ENCODE results near the gene PTX4. TPM values are rescaled to one million over a fixed set of nuclear protein-coding genes. Genes with fewer than 3 reads are reported as not detected.
A peak's percentile ranks its signal among the peaks of the same experiment; 100 is the strongest.

Gene PTX4
- polyA plus RNA-seq, 1 donor (not counting 4 experiments of a cell fraction or from before 2014, with no cell fraction given): not detected

DNA sequence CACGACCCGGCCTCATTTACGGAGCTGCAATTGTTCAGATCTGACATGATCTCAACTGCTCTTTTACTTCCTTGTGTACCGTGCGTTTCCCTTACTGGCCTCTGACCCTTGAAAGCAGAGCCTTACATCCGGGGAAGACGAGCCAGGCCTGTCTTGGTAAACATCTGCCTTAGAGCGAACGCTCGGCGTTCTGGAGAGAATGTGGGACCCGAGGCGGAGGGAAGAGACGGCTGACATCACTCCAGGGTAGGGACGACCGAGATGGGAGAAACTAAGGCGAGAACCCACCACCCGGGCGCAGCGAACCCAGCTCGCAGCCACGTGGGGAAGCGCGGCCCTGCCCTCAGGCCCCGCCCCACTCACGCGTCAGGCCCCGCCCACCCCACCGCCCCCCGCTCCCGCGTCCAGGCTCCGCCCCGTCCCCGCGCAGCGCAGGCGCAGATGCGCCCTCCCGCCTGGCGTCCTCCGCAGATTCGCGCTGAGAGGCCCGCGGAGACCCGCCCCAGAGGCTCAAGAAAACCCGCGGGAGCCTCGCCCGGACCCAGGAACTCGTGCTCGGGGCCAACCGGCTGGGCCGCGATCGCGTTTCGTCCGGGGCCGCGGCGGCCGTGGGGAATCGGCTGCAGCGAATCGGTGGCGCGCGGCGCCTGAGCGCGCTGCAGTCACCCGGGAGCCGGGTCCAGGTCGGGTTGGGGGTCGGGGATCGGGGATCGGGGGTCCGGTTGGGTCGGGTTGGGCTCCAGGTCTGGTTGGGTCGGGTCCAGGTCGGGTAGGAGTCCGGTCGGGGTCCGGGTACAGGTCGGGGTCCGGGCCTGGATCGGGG lies 4.4 kb upstream of the PTX4 start, which contains the start of gene TELO2:
TELO2 (plus strand) TSS at position 438 of the 823 bp plus-strand sequence. CDS start 922 bp downstream, outside the sequence.
- Histone ChIP-seq H3K27ac (ENCODE audit: control insufficient read depth, insufficient read depth, low read length) (peak within 1 kb of the TSS; percentile 84), H3K27me3 (ENCODE audit: control insufficient read depth, extremely low read depth, insufficient read depth, low read length) (no peaks in the 10 kb centered on the region), H3K36me3 (ENCODE audit: control insufficient read depth in 2 of 2, extremely low read depth in 1 of 2, insufficient read depth in 2 of 2, low read length in 2 of 2) (peaks cover 2 to 4% of the 10 kb centered on the region in 2 experiments), H3K4me2 (ENCODE audit: control insufficient read depth, extremely low read depth, insufficient read depth, low read depth, low read length) (peak within 1 kb of the TSS; percentile 91), H3K4me3 (ENCODE audit: control insufficient read depth in 2 of 3, extremely low read depth in 1 of 3, insufficient read depth in 2 of 3, low read depth in 1 of 3, low read length in 3 of 3) (peak within 1 kb of the TSS; percentile 67 to 85 (median 77)), H3K9me3 (ENCODE audit: control insufficient read depth, low read depth, low read length) (no peaks in the 10 kb centered on the region), H2AFZ (ENCODE audit: control insufficient read depth, low read length) (peak within 1 kb of the TSS; percentile 97), H3K79me2 (ENCODE audit: control insufficient read depth, insufficient read depth, low read length) (peaks cover 30% of the 10 kb centered on the region), H4K20me1 (ENCODE audit: control insufficient read depth, extremely low read depth, insufficient read depth, low read length) (no peaks in the 10 kb centered on the region), H3K9me1 (ENCODE audit: control insufficient read depth, extremely low read depth, insufficient read depth, low read length) (no peaks in the 10 kb centered on the region), H3K4me1 (ENCODE audit: control insufficient read depth, extremely low read depth, insufficient read depth, low read length) (peaks cover 19% of the 10 kb centered on the region), H3K9ac (ENCODE audit: control insufficient read depth, extremely low read depth, insufficient read depth, low read length) (peak within 1 kb of the TSS; percentile 86)
- DNase-seq (ENCODE audit: low read depth, low spot score): peak; percentile 21
- dilution Hi-C loops (cut with MboI; ENCODE audit: extremely low pct_ligation_motif_present, low sequenced_read_pairs): no loop called here
- FAIRE-seq: no peak
- TF ChIP-seq, protein P1, sequence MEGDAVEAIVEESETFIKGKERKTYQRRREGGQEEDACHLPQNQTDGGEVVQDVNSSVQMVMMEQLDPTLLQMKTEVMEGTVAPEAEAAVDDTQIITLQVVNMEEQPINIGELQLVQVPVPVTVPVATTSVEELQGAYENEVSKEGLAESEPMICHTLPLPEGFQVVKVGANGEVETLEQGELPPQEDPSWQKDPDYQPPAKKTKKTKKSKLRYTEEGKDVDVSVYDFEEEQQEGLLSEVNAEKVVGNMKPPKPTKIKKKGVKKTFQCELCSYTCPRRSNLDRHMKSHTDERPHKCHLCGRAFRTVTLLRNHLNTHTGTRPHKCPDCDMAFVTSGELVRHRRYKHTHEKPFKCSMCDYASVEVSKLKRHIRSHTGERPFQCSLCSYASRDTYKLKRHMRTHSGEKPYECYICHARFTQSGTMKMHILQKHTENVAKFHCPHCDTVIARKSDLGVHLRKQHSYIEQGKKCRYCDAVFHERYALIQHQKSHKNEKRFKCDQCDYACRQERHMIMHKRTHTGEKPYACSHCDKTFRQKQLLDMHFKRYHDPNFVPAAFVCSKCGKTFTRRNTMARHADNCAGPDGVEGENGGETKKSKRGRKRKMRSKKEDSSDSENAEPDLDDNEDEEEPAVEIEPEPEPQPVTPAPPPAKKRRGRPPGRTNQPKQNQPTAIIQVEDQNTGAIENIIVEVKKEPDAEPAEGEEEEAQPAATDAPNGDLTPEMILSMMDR (optimal IDR thresholded peaks at IDR 0.05 in 1 of 3, IDR thresholded peaks at IDR 0.05 in 1 of 3, conservative IDR thresholded peaks at IDR 0.05 in 1 of 3; ENCODE audit: extremely low read depth in 1 of 3, insufficient read depth in 2 of 3, low read length in 3 of 3): no peak
- no peak for TF ChIP-seq EZH2 (IDR thresholded peaks at IDR 0.05; ENCODE audit: low read length)

- peak overlapping the region; percentile 97 for H2AFZ ChIP-seq (ENCODE audit: control insufficient read depth, low read length)
- no peaks in the 10 kb centered on the region for H3K9me1 ChIP-seq (ENCODE audit: control insufficient read depth, extremely low read depth, insufficient read depth, low read length)
- no peak for TF ChIP-seq EZH2 (IDR thresholded peaks at IDR 0.05; ENCODE audit: low read length)
- TF ChIP-seq, protein P1 (optimal IDR thresholded peaks at IDR 0.05 in 1 of 3, IDR thresholded peaks at IDR 0.05 in 1 of 3, conservative IDR thresholded peaks at IDR 0.05 in 1 of 3; ENCODE audit: extremely low read depth in 1 of 3, insufficient read depth in 2 of 3, low read length in 3 of 3): no peak
- no peaks in the 10 kb centered on the region for H3K9me3 ChIP-seq (ENCODE audit: control insufficient read depth, low read depth, low read length)
- peaks cover 19% of the 10 kb centered on the region for H3K4me1 ChIP-seq (ENCODE audit: control insufficient read depth, extremely low read depth, insufficient read depth, low read length)
- H3K27me3 ChIP-seq (ENCODE audit: control insufficient read depth, extremely low read depth, insufficient read depth, low read length): no peaks in the 10 kb centered on the region
- H3K27ac ChIP-seq (ENCODE audit: control insufficient read depth, insufficient read depth, low read length): peak overlapping the region; percentile 84
- H3K9ac ChIP-seq (ENCODE audit: control insufficient read depth, extremely low read depth, insufficient read depth, low read length): peak overlapping the region; percentile 86
- FAIRE-seq: no peak
- peaks cover 2 to 4% of the 10 kb centered on the region in 2 experiments for H3K36me3 ChIP-seq (ENCODE audit: control insufficient read depth in 2 of 2, extremely low read depth in 1 of 2, insufficient read depth in 2 of 2, low read length in 2 of 2)
- H3K79me2 ChIP-seq (ENCODE audit: control insufficient read depth, insufficient read depth, low read length): peaks cover 30% of the 10 kb centered on the region
- H4K20me1 ChIP-seq (ENCODE audit: control insufficient read depth, extremely low read depth, insufficient read depth, low read length): no peaks in the 10 kb centered on the region
- H3K4me2 ChIP-seq (ENCODE audit: control insufficient read depth, extremely low read depth, insufficient read depth, low read depth, low read length): peak overlapping the region; percentile 91
- peak overlapping the region in 1 of 3 experiments; percentile 69 for H3K4me3 ChIP-seq (ENCODE audit: control insufficient read depth in 2 of 3, extremely low read depth in 1 of 3, insufficient read depth in 2 of 3, low read depth in 1 of 3, low read length in 3 of 3)
- DNase-seq (ENCODE audit: low read depth, low spot score): no peak
- dilution Hi-C loops (cut with MboI; ENCODE audit: extremely low pct_ligation_motif_present, low sequenced_read_pairs): no loop called here
Measured at GRCh38 chr16:1492082-1492922, 3.6 kb upstream of the PTX4 start.

All from keratinocyte (primary cell).